ENCODE measurements around the gene DHRS12.

GRCh38 chr13:51782026-51782710, 21.8 kb downstream of the DHRS12 start:
- TF ChIP-seq, protein P1, sequence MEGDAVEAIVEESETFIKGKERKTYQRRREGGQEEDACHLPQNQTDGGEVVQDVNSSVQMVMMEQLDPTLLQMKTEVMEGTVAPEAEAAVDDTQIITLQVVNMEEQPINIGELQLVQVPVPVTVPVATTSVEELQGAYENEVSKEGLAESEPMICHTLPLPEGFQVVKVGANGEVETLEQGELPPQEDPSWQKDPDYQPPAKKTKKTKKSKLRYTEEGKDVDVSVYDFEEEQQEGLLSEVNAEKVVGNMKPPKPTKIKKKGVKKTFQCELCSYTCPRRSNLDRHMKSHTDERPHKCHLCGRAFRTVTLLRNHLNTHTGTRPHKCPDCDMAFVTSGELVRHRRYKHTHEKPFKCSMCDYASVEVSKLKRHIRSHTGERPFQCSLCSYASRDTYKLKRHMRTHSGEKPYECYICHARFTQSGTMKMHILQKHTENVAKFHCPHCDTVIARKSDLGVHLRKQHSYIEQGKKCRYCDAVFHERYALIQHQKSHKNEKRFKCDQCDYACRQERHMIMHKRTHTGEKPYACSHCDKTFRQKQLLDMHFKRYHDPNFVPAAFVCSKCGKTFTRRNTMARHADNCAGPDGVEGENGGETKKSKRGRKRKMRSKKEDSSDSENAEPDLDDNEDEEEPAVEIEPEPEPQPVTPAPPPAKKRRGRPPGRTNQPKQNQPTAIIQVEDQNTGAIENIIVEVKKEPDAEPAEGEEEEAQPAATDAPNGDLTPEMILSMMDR (IDR thresholded peaks at IDR 0.05) = no peak
- no peak for TF ChIP-seq POLR2A (IDR thresholded peaks at IDR 0.05)

Data from lower leg skin (tissue), 3 donors.